Activated naive CD4-positive, alpha-beta T cell treated with anti-CD3 and anti-CD28 coated beads, Interleukin-2, amount 50 U/mL, for 72 hours (primary cell): ENCODE measurements around the gene ABHD16B. TPM values are rescaled to one million over a fixed set of nuclear protein-coding genes. Genes with fewer than 3 reads are reported as not detected.

Experiments used
- ATAC-seq, 2 donors: fragments of 150-1000 bp; cut with Tn5 transposase; 2 replicates each; pipeline ENCODE4 v1.10.0; 2021; ENCODE audit warnings: mild to moderate bottlenecking in 2 of 2, moderate library complexity in 2 of 2
- DNase-seq, 2 donors: peaks; one replicate each; pipeline ENCODE4 v3.0.0; 2021 to 2022; ENCODE audit warnings: low spot score in 2 of 2
- H3K27ac Mint-ChIP-seq, 2 donors: one replicate each; pipeline ENCODE4 v1.8.0; 2022; ENCODE audit warnings: mild to moderate bottlenecking in 2 of 2, mixed read lengths in 2 of 2
- H3K36me3 Mint-ChIP-seq, 2 donors: one replicate each; pipeline ENCODE4 v1.8.0; 2022; ENCODE audit warnings: mixed read lengths in 2 of 2
- H3K9me3 Mint-ChIP-seq, 2 donors: one replicate each; pipeline ENCODE4 v1.8.0; 2022; ENCODE audit warnings: mixed read lengths in 2 of 2
- total RNA-seq, 2 donors: library from RNA; stranded (reverse); gene quantifications; one replicate each; pipeline ENCODE4 v1.2.3, GENCODE V29; 2022

Gene ABHD16B
- total RNA-seq, 2 donors from 2014 or later, result not detected

- H3K27ac Mint-ChIP-seq, result no peak overlapping the region
- ATAC-seq, result peak in 1 of 2 donors; percentile 14
- H3K36me3 Mint-ChIP-seq, result peaks cover 6 to 8% of the 10 kb centered on the region in 2 donors
- DNase-seq, result no peak
- no peaks in the 10 kb centered on the region for H3K9me3 Mint-ChIP-seq
Measured at GRCh38 chr20:63831646-63831992, 29.7 kb upstream of the ABHD16B start.

GRCh38 chr20:63831993-63832686 lies 29.2 kb upstream of the ABHD16B start:
- Mint-ChIP-seq H3K27ac (no peak overlapping the region), H3K9me3 (no peaks in the 10 kb centered on the region), H3K36me3 (peaks cover 6 to 8% of the 10 kb centered on the region in 2 donors)
- ATAC-seq (peak in 1 of 2 donors; percentile 16), DNase-seq (no peak)

- DNase-seq, result no peak
- peaks cover 6 to 8% of the 10 kb centered on the region in 2 donors for H3K36me3 Mint-ChIP-seq
- H3K9me3 Mint-ChIP-seq, result no peaks in the 10 kb centered on the region
- no peak for ATAC-seq
- no peak overlapping the region for H3K27ac Mint-ChIP-seq
Measured at GRCh38 chr20:63833776-63834490, 27.4 kb upstream of the ABHD16B start.

- ATAC-seq (no peak), DNase-seq (no peak)
- Mint-ChIP-seq H3K36me3 (peaks cover 6 to 8% of the 10 kb centered on the region in 2 donors), H3K9me3 (no peaks in the 10 kb centered on the region), H3K27ac (no peak overlapping the region)
Measured at GRCh38 chr20:63834491-63834880, 26.8 kb upstream of the ABHD16B start.

- no peak for ATAC-seq
- H3K36me3 Mint-ChIP-seq, result peaks cover 0 to under 1% of the 10 kb centered on the region in 2 donors
- H3K27ac Mint-ChIP-seq, result no peak overlapping the region
- DNase-seq, result no peak
- H3K9me3 Mint-ChIP-seq, result no peaks in the 10 kb centered on the region
Measured at GRCh38 chr20:63835021-63835858, 26.1 kb upstream of the ABHD16B start.

- H3K27ac Mint-ChIP-seq, result no peak overlapping the region
- no peaks in the 10 kb centered on the region for H3K36me3 Mint-ChIP-seq
- no peak for DNase-seq
- H3K9me3 Mint-ChIP-seq, result no peaks in the 10 kb centered on the region
- no peak for ATAC-seq
Measured at GRCh38 chr20:63836458-63837344, 24.6 kb upstream of the ABHD16B start.

GRCh38 chr20:63837479-63837878 lies 23.8 kb upstream of the ABHD16B start:
- Mint-ChIP-seq H3K9me3 (no peaks in the 10 kb centered on the region), H3K36me3 (no peaks in the 10 kb centered on the region), H3K27ac (no peak overlapping the region)
- DNase-seq (no peak), ATAC-seq (no peak)

- ATAC-seq (no peak), DNase-seq (no peak)
- Mint-ChIP-seq H3K36me3 (no peaks in the 10 kb centered on the region), H3K9me3 (no peaks in the 10 kb centered on the region), H3K27ac (no peak overlapping the region)
Measured at GRCh38 chr20:63839620-63840019, 21.7 kb upstream of the ABHD16B start.

GRCh38 chr20:63840405-63840828 lies 20.9 kb upstream of the ABHD16B start:
- Mint-ChIP-seq H3K27ac (no peak overlapping the region), H3K36me3 (no peaks in the 10 kb centered on the region), H3K9me3 (no peaks in the 10 kb centered on the region)
- no peak for ATAC-seq
- DNase-seq, result no peak

- no peak overlapping the region for H3K27ac Mint-ChIP-seq
- ATAC-seq, result no peak
Measured at GRCh38 chr20:63842258-63842657, 19.0 kb upstream of the ABHD16B start.

GRCh38 chr20:63843222-63843621 lies 18.1 kb upstream of the ABHD16B start:
- Mint-ChIP-seq H3K27ac (no peak overlapping the region), H3K36me3 (no peaks in the 10 kb centered on the region), H3K9me3 (no peaks in the 10 kb centered on the region)
- DNase-seq (no peak), ATAC-seq (no peak)

More at GRCh38 chr20:63842258-63842657, 19.0 kb upstream of the ABHD16B start:
- no peak for DNase-seq
- Mint-ChIP-seq H3K9me3 (no peaks in the 10 kb centered on the region), H3K36me3 (no peaks in the 10 kb centered on the region)

GRCh38 chr20:63843778-63844177 lies 17.5 kb upstream of the ABHD16B start:
- no peak for DNase-seq
- ATAC-seq, result no peak
- Mint-ChIP-seq H3K27ac (no peak overlapping the region), H3K9me3 (no peaks in the 10 kb centered on the region), H3K36me3 (no peaks in the 10 kb centered on the region)

- H3K36me3 Mint-ChIP-seq, result no peaks in the 10 kb centered on the region
- no peaks in the 10 kb centered on the region for H3K9me3 Mint-ChIP-seq
- no peak overlapping the region for H3K27ac Mint-ChIP-seq
- ATAC-seq (no peak), DNase-seq (no peak)
Measured at GRCh38 chr20:63844511-63844991, 16.7 kb upstream of the ABHD16B start.

- no peaks in the 10 kb centered on the region for H3K36me3 Mint-ChIP-seq
- no peak for ATAC-seq
- no peaks in the 10 kb centered on the region for H3K9me3 Mint-ChIP-seq
- H3K27ac Mint-ChIP-seq, result no peak overlapping the region
- no peak for DNase-seq
Measured at GRCh38 chr20:63846128-63846771, 15.0 kb upstream of the ABHD16B start.

GRCh38 chr20:63846888-63847236 lies 14.4 kb upstream of the ABHD16B start:
- no peak overlapping the region for H3K27ac Mint-ChIP-seq
- no peak for DNase-seq
- no peaks in the 10 kb centered on the region for H3K9me3 Mint-ChIP-seq
- H3K36me3 Mint-ChIP-seq, result no peaks in the 10 kb centered on the region
- ATAC-seq, result no peak
